SW480 (cell line): ENCODE results near the gene DNAI2.

Experiments
- DNase-seq: peaks from one replicate; pipeline ENCODE4 v3.0.0-alpha.2; 2016; ENCODE audit warnings: low spot score

The DNAI2 gene

GRCh38 chr17:74274060-74274708, at the start of gene DNAI2:
DNAI2 (plus strand) TSS chr17:74274234; CDS start chr17:74281818, 7,584 bp downstream.
- no peak for DNase-seq

GRCh38 chr17:74224959-74225725, 48.9 kb upstream of the DNAI2 start:
- no peak for DNase-seq

GRCh38 chr17:74226252-74226651, 47.8 kb upstream of the DNAI2 start:
- no peak for DNase-seq

GRCh38 chr17:74227271-74228080, 46.6 kb upstream of the DNAI2 start:
- no peak for DNase-seq

- no peak for DNase-seq
Measured at GRCh38 chr17:74228306-74228978, 45.6 kb upstream of the DNAI2 start.

GRCh38 chr17:74230896-74231295, 43.1 kb upstream of the DNAI2 start:
- no peak for DNase-seq

GRCh38 chr17:74231928-74232907, 41.8 kb upstream of the DNAI2 start:
- DNase-seq, result no peak

- no peak for DNase-seq
Measured at GRCh38 chr17:74233937-74234336, 40.1 kb upstream of the DNAI2 start.

- DNase-seq, result no peak
Measured at GRCh38 chr17:74234486-74234885, 39.5 kb upstream of the DNAI2 start.

GRCh38 chr17:74235040-74235581, 38.9 kb upstream of the DNAI2 start:
- no peak for DNase-seq

- no peak for DNase-seq
Measured at GRCh38 chr17:74235911-74236371, 38.1 kb upstream of the DNAI2 start.

- DNase-seq, result no peak
Measured at GRCh38 chr17:74237321-74237720, 36.7 kb upstream of the DNAI2 start.

- DNase-seq, result no peak
Measured at GRCh38 chr17:74239172-74239571, 34.9 kb upstream of the DNAI2 start.

- DNase-seq, result no peak
Measured at GRCh38 chr17:74240618-74241205, 33.3 kb upstream of the DNAI2 start.

GRCh38 chr17:74241431-74241830, 32.6 kb upstream of the DNAI2 start:
- no peak for DNase-seq

GRCh38 chr17:74241847-74242246, 32.2 kb upstream of the DNAI2 start:
- DNase-seq, result no peak

- no peak for DNase-seq
Measured at GRCh38 chr17:74243013-74243755, 30.9 kb upstream of the DNAI2 start.

GRCh38 chr17:74244128-74244527, 29.9 kb upstream of the DNAI2 start:
- no peak for DNase-seq

- DNase-seq, result no peak
Measured at GRCh38 chr17:74244548-74244947, 29.5 kb upstream of the DNAI2 start.
